NCI-H1092 (cell line): ENCODE results near the gene DSTN.

Experiments
- DNase-seq: peaks from one replicate; lab custom pipeline; 2025; lab: John Stamatoyannopoulos, UW

DSTN gene

GRCh38 chr20:17625246-17626051, 55.6 kb downstream of the DSTN start:
- DNase-seq, result no peak

GRCh38 chr20:17626217-17627007, 56.5 kb downstream of the DSTN start:
- DNase-seq, result no peak

- no peak for DNase-seq
Measured at GRCh38 chr20:17627101-17627955, 57.5 kb downstream of the DSTN start.

- no peak for DNase-seq
Measured at GRCh38 chr20:17628101-17628841, 58.4 kb downstream of the DSTN start.

GRCh38 chr20:17629025-17629424, 59.1 kb downstream of the DSTN start:
- no peak for DNase-seq

- no peak for DNase-seq
Measured at GRCh38 chr20:17629678-17630089, 59.8 kb downstream of the DSTN start.

- no peak for DNase-seq
Measured at GRCh38 chr20:17630151-17630805, 60.4 kb downstream of the DSTN start.

GRCh38 chr20:17630806-17631195, 60.9 kb downstream of the DSTN start:
- no peak for DNase-seq

- DNase-seq, result no peak
Measured at GRCh38 chr20:17631576-17632319, 61.9 kb downstream of the DSTN start.

- no peak for DNase-seq
Measured at GRCh38 chr20:17633221-17633849, 63.5 kb downstream of the DSTN start.

GRCh38 chr20:17633850-17634500, 64.1 kb downstream of the DSTN start:
- no peak for DNase-seq

GRCh38 chr20:17634661-17635331, 64.9 kb downstream of the DSTN start:
- DNase-seq, result no peak

GRCh38 chr20:17635332-17636244, 65.7 kb downstream of the DSTN start:
- DNase-seq, result no peak

GRCh38 chr20:17636523-17637412, 66.9 kb downstream of the DSTN start:
- DNase-seq, result peak; percentile 68

- no peak for DNase-seq
Measured at GRCh38 chr20:17637413-17637780, 67.5 kb downstream of the DSTN start.

- no peak for DNase-seq
Measured at GRCh38 chr20:17637985-17638640, 68.2 kb downstream of the DSTN start.
